Activated B cell treated with CpG ODN at 0.5 μM for 24 hours (primary cell): Measurements from ENCODE around the gene CBFA2T2. TPM values are rescaled to one million over a fixed set of nuclear protein-coding genes. Genes with fewer than 3 reads are reported as not detected.
"Not testable (repeated sequence)": the region's sequence is repeated elsewhere in the genome, so short reads cannot be mapped to it uniquely, and the experiment has no call there.

Experiments used
- ATAC-seq: fragments of 200-7000 bp; cut with Tn5 transposase; one replicate; pipeline ENCODE4 v1.10.0; 2021; ENCODE audit warnings: low read depth, mild to moderate bottlenecking, moderate library complexity
- CTCF ChIA-PET: fragments of 350-600 bp; sonication (Branson Sonifier 250); formaldehyde crosslinking; loops from one replicate; lab custom pipeline; 2021; ENCODE audit warnings: antibody characterized with exemption; lab: Charles Lee
- POLR2A ChIA-PET: fragments of 350-600 bp; sonication (Branson Sonifier 250); formaldehyde crosslinking; loops from one replicate; lab custom pipeline; 2021; ENCODE audit warnings: antibody characterized with exemption; lab: Charles Lee
- DNase-seq: peaks from one replicate; pipeline ENCODE4 v3.0.0; 2022
- H3K27ac Mint-ChIP-seq: one replicate; pipeline ENCODE4 v1.8.0; 2020; ENCODE audit warnings: mixed read lengths
- H3K27me3 Mint-ChIP-seq: one replicate; pipeline ENCODE4 v1.8.0; 2021; ENCODE audit warnings: mixed read lengths
- H3K36me3 Mint-ChIP-seq: one replicate; pipeline ENCODE4 v1.8.0; 2021; ENCODE audit warnings: low read depth, mixed read lengths
- H3K4me1 Mint-ChIP-seq: one replicate; pipeline ENCODE4 v1.8.0; 2021; ENCODE audit warnings: mixed read lengths
- H3K4me3 Mint-ChIP-seq: one replicate; pipeline ENCODE4 v1.8.0; 2020; ENCODE audit warnings: mild to moderate bottlenecking, mixed read lengths
- H3K9me3 Mint-ChIP-seq: one replicate; pipeline ENCODE4 v1.8.0; 2020; ENCODE audit warnings: mixed read lengths
- CTCF ChIP-seq: fragments of 200-600 bp; IDR thresholded peaks from one replicate; pipeline ENCODE4 v1.8.0; 2022; ENCODE audit warnings: antibody characterized with exemption, mild to moderate bottlenecking
- intact Hi-C: fragments of 100-400 bp; cut with micrococcal nuclease; formaldehyde crosslinking; loops from one replicate; pipeline ENCODE4 v1.15.1; 2024
- total RNA-seq: library from RNA; stranded (reverse); gene quantifications from 2 replicates; pipeline ENCODE4 v1.2.3, GENCODE V29; 2022

CBFA2T2 gene
- total RNA-seq, 1 donor from 2014 or later = 15.8 TPM

- Mint-ChIP-seq H3K4me3 (no peak overlapping the region), H3K27ac (no peak overlapping the region), H3K36me3 (peaks cover 16% of the 10 kb centered on the region), H3K27me3 (no peaks in the 10 kb centered on the region), H3K4me1 (peaks cover 24% of the 10 kb centered on the region), H3K9me3 (no peaks in the 10 kb centered on the region)
- ChIA-PET POLR2A (interaction anchor here (0.6 kb wide), 1 partner anchor 443 kb away, joined by 5 read pairs; no protein-coding TSS in a partner anchor), CTCF (no interaction called here)
- no peak for TF ChIP-seq CTCF
- ATAC-seq = no peak
- no peak for DNase-seq
- intact Hi-C loops = loop anchor here (5.0 kb wide), 2 partner anchors 34 to 49 kb away; no protein-coding TSS in a partner anchor
These were observed 68.7 kb downstream of the CBFA2T2 start for GRCh38 chr20:33558348-33559144.

GRCh38 chr20:33559212-33559611, 69.3 kb downstream of the CBFA2T2 start:
- H3K4me1 Mint-ChIP-seq = peaks cover 18% of the 10 kb centered on the region
- H3K27ac Mint-ChIP-seq = no peak overlapping the region
- peaks cover 16% of the 10 kb centered on the region for H3K36me3 Mint-ChIP-seq
- ATAC-seq = no peak
- ChIA-PET POLR2A (interaction anchor here (0.6 kb wide), 1 partner anchor 442 kb away, joined by 5 read pairs; no protein-coding TSS in a partner anchor), CTCF (no interaction called here)
- DNase-seq = no peak
- no peak overlapping the region for H3K4me3 Mint-ChIP-seq
- no peaks in the 10 kb centered on the region for H3K27me3 Mint-ChIP-seq
- H3K9me3 Mint-ChIP-seq = no peaks in the 10 kb centered on the region
- TF ChIP-seq CTCF = no peak
- intact Hi-C loops = loop anchor here (5.0 kb wide), 2 partner anchors 33 to 48 kb away; no protein-coding TSS in a partner anchor

GRCh38 chr20:33560026-33560425, 70.1 kb downstream of the CBFA2T2 start:
- H3K9me3 Mint-ChIP-seq = no peaks in the 10 kb centered on the region
- H3K4me3 Mint-ChIP-seq = no peak overlapping the region
- DNase-seq = no peak
- intact Hi-C loops = no loop called here
- CTCF ChIA-PET = no interaction called here
- POLR2A ChIA-PET = no interaction called here
- H3K36me3 Mint-ChIP-seq = peaks cover 16% of the 10 kb centered on the region
- H3K27me3 Mint-ChIP-seq = no peaks in the 10 kb centered on the region
- H3K4me1 Mint-ChIP-seq = peaks cover 11% of the 10 kb centered on the region
- no peak for ATAC-seq
- no peak overlapping the region for H3K27ac Mint-ChIP-seq
- no peak for TF ChIP-seq CTCF

GRCh38 chr20:33561053-33561452, 71.2 kb downstream of the CBFA2T2 start:
- H3K36me3 Mint-ChIP-seq = peaks cover 15% of the 10 kb centered on the region
- CTCF ChIA-PET, POLR2A ChIA-PET, intact Hi-C loops, ATAC-seq, H3K27ac Mint-ChIP-seq, DNase-seq, H3K9me3 Mint-ChIP-seq, H3K4me3 Mint-ChIP-seq, H3K4me1 Mint-ChIP-seq, H3K27me3 Mint-ChIP-seq: not testable (repeated sequence)

GRCh38 chr20:33561692-33562601, 72.1 kb downstream of the CBFA2T2 start:
- ATAC-seq = no peak
- peaks cover 2% of the 10 kb centered on the region for H3K4me1 Mint-ChIP-seq
- POLR2A ChIA-PET = no interaction called here
- CTCF ChIA-PET = interaction anchor here (1.3 kb wide), 1 partner anchor 10 kb away, joined by 3 read pairs; no protein-coding TSS in a partner anchor
- no peak for DNase-seq
- peaks cover 12% of the 10 kb centered on the region for H3K36me3 Mint-ChIP-seq
- H3K9me3 Mint-ChIP-seq = no peaks in the 10 kb centered on the region
- no peak overlapping the region for H3K4me3 Mint-ChIP-seq
- TF ChIP-seq CTCF = no peak
- H3K27me3 Mint-ChIP-seq = no peaks in the 10 kb centered on the region
- no peak overlapping the region for H3K27ac Mint-ChIP-seq
- intact Hi-C loops = no loop called here
